GM12864 (cell line): ENCODE results near the gene ADGRL2.

Source experiments
- DNase-seq: peaks from one replicate; pipeline ENCODE4 v3.0.0-alpha.2; 2011; ENCODE audit warnings: low read depth
- H3K4me3 ChIP-seq: 2 replicates; pipeline ENCODE4 v1.5.1; 2011; ENCODE audit warnings: mild to moderate bottlenecking, low read depth, low read length, control low read depth
- CTCF ChIP-seq: IDR thresholded peaks from 2 replicates; pipeline ENCODE4 v1.5.1; 2011; ENCODE audit warnings: low read depth, mild to moderate bottlenecking, moderate library complexity, low read length, control low read depth, inconsistent platforms; ENCODE audit errors: missing control alignments

The ADGRL2 gene

GRCh38 chr1:81819613-81820012 is 18.9 kb downstream of the ADGRL2 start:
- no peak for DNase-seq
- no peak overlapping the region for H3K4me3 ChIP-seq
- TF ChIP-seq CTCF: no peak

GRCh38 chr1:81820765-81821164 is 20.0 kb downstream of the ADGRL2 start:
- H3K4me3 ChIP-seq: no peak overlapping the region
- TF ChIP-seq CTCF: no peak
- DNase-seq: no peak

- no peak overlapping the region for H3K4me3 ChIP-seq
- no peak for TF ChIP-seq CTCF
- no peak for DNase-seq
Observed at GRCh38 chr1:81823082-81823481, 22.3 kb downstream of the ADGRL2 start.

- DNase-seq: no peak
- no peak for TF ChIP-seq CTCF
- H3K4me3 ChIP-seq: no peak overlapping the region
Observed at GRCh38 chr1:81824759-81825158, 24.0 kb downstream of the ADGRL2 start.

GRCh38 chr1:81827942-81828341 is 27.2 kb downstream of the ADGRL2 start:
- TF ChIP-seq CTCF: no peak
- DNase-seq: no peak
- no peak overlapping the region for H3K4me3 ChIP-seq

GRCh38 chr1:81832573-81832972 is 31.8 kb downstream of the ADGRL2 start:
- no peak for TF ChIP-seq CTCF
- DNase-seq: no peak
- H3K4me3 ChIP-seq: no peak overlapping the region

GRCh38 chr1:81833722-81834121 is 33.0 kb downstream of the ADGRL2 start:
- DNase-seq: no peak
- no peak for TF ChIP-seq CTCF
- H3K4me3 ChIP-seq: no peak overlapping the region
